ENCODE data around the gene WDPCP.

GRCh38 chr2:63192889-63193774 lies 395.1 kb downstream of the WDPCP start:
- TF ChIP-seq CTCF (IDR thresholded peaks at IDR 0.05; ENCODE audit: low read depth, low read length) (no peak), POLR2A (IDR thresholded peaks at IDR 0.05; ENCODE audit: extremely low read depth, insufficient read length) (no peak), MYC (IDR thresholded peaks at IDR 0.05; ENCODE audit: low read depth, low read length) (no peak)
- TF ChIP-seq, protein P1, sequence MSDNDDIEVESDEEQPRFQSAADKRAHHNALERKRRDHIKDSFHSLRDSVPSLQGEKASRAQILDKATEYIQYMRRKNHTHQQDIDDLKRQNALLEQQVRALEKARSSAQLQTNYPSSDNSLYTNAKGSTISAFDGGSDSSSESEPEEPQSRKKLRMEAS (IDR thresholded peaks at IDR 0.05; ENCODE audit: low read depth, low read length), result no peak

All from NB4 (cell line).